KMS-11 (cell line): ENCODE measurements around the gene C19orf33.

Experiments
- H2AFZ ChIP-seq: fragments of 200-600 bp; sonication (generic); 2 replicates; pipeline ENCODE4 v1.6.1; 2016; ENCODE audit warnings: antibody characterized with exemption, mixed run types, low read depth
- H3K27ac ChIP-seq: fragments of 200-600 bp; sonication (generic); 2 replicates; pipeline ENCODE4 v1.6.1; 2016; ENCODE audit warnings: mild to moderate bottlenecking, mixed run types
- H3K27me3 ChIP-seq: fragments of 200-600 bp; sonication (generic); 2 replicates; pipeline ENCODE4 v1.6.1; 2017; ENCODE audit warnings: mild to moderate bottlenecking, low read depth, mixed run types, moderate library complexity; ENCODE audit not compliant: insufficient read depth
- H3K36me3 ChIP-seq: fragments of 200-600 bp; sonication (generic); 2 replicates; pipeline ENCODE4 v1.6.1; 2017; ENCODE audit warnings: mild to moderate bottlenecking, mixed run types; ENCODE audit not compliant: insufficient read depth
- H3K4me1 ChIP-seq: fragments of 200-600 bp; sonication (generic); 2 replicates; pipeline ENCODE4 v1.6.1; 2016; ENCODE audit warnings: mild to moderate bottlenecking, low read depth, mixed run types; ENCODE audit not compliant: poor library complexity, severe bottlenecking
- H3K4me2 ChIP-seq: fragments of 200-600 bp; sonication (generic); 2 replicates; pipeline ENCODE4 v1.7.0; 2016; ENCODE audit warnings: mild to moderate bottlenecking, mixed run types
- H3K4me3 ChIP-seq: fragments of 200-600 bp; sonication (generic); IDR thresholded peaks from 2 replicates; pipeline ENCODE4 v1.6.1; 2017; ENCODE audit warnings: low read depth, low read length, mixed read lengths; ENCODE audit not compliant: insufficient read depth
- H3K79me2 ChIP-seq: fragments of 200-600 bp; sonication (generic); 2 replicates; pipeline ENCODE4 v1.6.1; 2016; ENCODE audit warnings: low read depth, mixed run types; ENCODE audit not compliant: insufficient read depth
- H3K9ac ChIP-seq: fragments of 200-600 bp; sonication (generic); 2 replicates; pipeline ENCODE4 v1.6.1; 2016; ENCODE audit warnings: mild to moderate bottlenecking, mixed run types
- H4K20me1 ChIP-seq: fragments of 200-600 bp; sonication (generic); 2 replicates; pipeline ENCODE4 v1.6.1; 2016; ENCODE audit warnings: mild to moderate bottlenecking, mixed run types; ENCODE audit not compliant: insufficient read depth
- TF ChIP-seq, protein P1 (sequence below): fragments of 200-600 bp; sonication (generic); conservative IDR thresholded peaks from 2 replicates; pipeline ENCODE4 v1.6.1; 2017; ENCODE audit warnings: low read depth, mild to moderate bottlenecking, antibody characterized with exemption, low read length, moderate library complexity, mixed read lengths

Gene C19orf33

DNA sequence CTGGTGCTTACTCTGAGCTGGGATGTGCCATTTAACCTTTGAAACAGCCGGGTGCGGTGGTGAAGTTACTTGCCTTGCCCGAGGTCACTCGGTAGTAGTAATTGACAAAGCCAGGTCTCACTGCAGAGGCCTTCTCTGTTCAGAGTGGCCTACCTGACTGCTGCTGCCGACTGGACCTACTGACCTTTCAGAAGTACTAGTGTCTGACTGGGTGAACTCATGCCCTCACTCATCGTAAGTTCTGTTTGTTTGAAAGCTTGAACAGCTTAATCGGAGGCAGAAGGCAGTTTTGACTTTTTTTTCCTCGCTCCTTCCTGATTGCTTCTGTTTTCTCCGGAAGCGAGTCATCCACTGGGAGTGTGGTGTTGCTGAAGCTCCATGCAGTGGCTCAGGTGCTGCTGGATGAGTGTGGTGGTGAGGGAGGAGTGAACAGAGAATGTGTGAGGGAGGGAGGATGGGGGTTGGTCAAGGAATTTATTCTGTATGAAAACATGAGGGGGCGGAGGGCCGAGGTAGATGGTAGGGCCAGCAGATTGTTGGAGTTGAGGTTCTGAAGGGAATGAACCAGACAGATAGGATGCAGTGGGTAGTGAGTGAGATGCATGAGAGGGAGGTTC lies 37.0 kb upstream of the C19orf33 start:
- H3K4me3 ChIP-seq, result no peak overlapping the region
- H3K36me3 ChIP-seq, result no peaks in the 10 kb centered on the region
- H3K4me2 ChIP-seq, result no peak overlapping the region
- H4K20me1 ChIP-seq, result no peaks in the 10 kb centered on the region
- H3K27me3 ChIP-seq, result peaks cover 4% of the 10 kb centered on the region; the same call in 1 of the 2 replicates
- no peaks in the 10 kb centered on the region for H3K4me1 ChIP-seq
- H2AFZ ChIP-seq, result no peak overlapping the region
- TF ChIP-seq, protein P1, sequence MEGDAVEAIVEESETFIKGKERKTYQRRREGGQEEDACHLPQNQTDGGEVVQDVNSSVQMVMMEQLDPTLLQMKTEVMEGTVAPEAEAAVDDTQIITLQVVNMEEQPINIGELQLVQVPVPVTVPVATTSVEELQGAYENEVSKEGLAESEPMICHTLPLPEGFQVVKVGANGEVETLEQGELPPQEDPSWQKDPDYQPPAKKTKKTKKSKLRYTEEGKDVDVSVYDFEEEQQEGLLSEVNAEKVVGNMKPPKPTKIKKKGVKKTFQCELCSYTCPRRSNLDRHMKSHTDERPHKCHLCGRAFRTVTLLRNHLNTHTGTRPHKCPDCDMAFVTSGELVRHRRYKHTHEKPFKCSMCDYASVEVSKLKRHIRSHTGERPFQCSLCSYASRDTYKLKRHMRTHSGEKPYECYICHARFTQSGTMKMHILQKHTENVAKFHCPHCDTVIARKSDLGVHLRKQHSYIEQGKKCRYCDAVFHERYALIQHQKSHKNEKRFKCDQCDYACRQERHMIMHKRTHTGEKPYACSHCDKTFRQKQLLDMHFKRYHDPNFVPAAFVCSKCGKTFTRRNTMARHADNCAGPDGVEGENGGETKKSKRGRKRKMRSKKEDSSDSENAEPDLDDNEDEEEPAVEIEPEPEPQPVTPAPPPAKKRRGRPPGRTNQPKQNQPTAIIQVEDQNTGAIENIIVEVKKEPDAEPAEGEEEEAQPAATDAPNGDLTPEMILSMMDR, result no peak
- H3K9ac ChIP-seq, result no peak overlapping the region
- H3K27ac ChIP-seq, result no peak overlapping the region
- H3K79me2 ChIP-seq, result no peaks in the 10 kb centered on the region

DNA sequence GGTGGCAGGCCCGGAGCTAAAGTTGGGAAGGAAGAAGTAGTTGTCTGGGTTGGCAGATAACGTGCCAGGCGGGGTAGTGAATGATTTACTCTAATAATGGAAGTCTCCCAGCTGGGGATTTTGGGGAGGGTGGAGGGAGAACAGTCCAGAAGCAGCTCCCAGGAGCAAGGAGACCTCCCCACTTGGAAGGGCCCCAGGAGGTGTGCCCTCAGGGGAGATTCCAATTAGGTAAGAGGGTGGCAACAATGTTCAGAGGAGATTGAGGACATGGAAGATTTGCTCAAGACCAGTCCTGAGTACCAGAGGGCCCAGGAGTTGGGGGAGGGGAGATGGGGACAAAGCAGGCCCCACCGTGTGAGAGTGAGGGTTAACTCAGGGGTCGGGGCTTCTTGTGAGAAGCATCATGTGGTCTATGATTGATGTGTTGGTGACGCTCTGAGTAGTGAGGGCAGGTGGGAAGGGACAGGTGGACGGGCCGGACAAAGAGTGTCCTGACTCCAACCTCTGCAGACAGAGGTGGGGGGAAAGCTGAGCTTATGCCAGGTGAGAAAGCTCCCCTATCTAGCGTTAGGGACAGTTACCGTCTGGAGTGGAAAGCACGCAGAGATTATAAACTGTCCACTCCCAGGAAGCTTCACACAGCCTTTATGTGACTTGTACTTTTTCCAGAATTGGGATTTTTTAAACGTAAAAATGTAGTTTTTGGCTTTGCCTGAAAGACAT lies 36.1 kb upstream of the C19orf33 start:
- Histone ChIP-seq H3K4me2 (no peak overlapping the region), H3K4me3 (no peak overlapping the region), H3K4me1 (no peaks in the 10 kb centered on the region)

DNA sequence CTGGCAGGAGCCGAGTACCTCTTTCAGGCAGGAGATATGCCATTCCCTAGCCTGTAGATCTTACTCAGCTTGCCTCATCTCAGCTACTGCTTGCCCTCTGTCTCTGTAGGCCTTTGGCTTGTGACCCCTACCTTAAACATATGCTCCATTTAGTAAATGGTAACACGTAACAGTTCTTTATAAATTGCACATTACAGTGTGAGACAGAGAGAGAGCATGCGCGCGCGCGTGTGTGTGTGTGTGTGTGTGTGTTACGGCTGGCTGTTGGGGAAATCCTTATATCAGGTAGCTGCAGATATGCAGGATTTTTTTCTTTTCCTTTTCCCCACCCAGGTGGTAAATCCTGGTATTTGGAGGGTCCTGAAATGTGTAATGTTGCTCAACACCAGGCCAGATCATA lies 35.5 kb upstream of the C19orf33 start:
- H3K79me2 ChIP-seq, result no peaks in the 10 kb centered on the region
- H3K27me3 ChIP-seq, result peaks cover 4% of the 10 kb centered on the region; the same call in 1 of the 2 replicates
- H4K20me1 ChIP-seq, result no peaks in the 10 kb centered on the region
- H3K4me1 ChIP-seq, result no peaks in the 10 kb centered on the region
- H3K9ac ChIP-seq, result no peak overlapping the region
- H3K4me2 ChIP-seq, result no peak overlapping the region
- no peak overlapping the region for H2AFZ ChIP-seq
- no peak overlapping the region for H3K27ac ChIP-seq
- TF ChIP-seq, protein P1, result no peak
- H3K4me3 ChIP-seq, result no peak overlapping the region
- no peaks in the 10 kb centered on the region for H3K36me3 ChIP-seq

More for the DNA sequence above, 36.1 kb upstream of the C19orf33 start:
- Histone ChIP-seq H3K36me3 (no peaks in the 10 kb centered on the region), H3K9ac (no peak overlapping the region), H3K79me2 (no peaks in the 10 kb centered on the region), H3K27me3 (peaks cover 4% of the 10 kb centered on the region; the same call in 1 of the 2 replicates), H2AFZ (no peak overlapping the region), H4K20me1 (no peaks in the 10 kb centered on the region), H3K27ac (no peak overlapping the region)
- TF ChIP-seq, protein P1, result no peak

DNA sequence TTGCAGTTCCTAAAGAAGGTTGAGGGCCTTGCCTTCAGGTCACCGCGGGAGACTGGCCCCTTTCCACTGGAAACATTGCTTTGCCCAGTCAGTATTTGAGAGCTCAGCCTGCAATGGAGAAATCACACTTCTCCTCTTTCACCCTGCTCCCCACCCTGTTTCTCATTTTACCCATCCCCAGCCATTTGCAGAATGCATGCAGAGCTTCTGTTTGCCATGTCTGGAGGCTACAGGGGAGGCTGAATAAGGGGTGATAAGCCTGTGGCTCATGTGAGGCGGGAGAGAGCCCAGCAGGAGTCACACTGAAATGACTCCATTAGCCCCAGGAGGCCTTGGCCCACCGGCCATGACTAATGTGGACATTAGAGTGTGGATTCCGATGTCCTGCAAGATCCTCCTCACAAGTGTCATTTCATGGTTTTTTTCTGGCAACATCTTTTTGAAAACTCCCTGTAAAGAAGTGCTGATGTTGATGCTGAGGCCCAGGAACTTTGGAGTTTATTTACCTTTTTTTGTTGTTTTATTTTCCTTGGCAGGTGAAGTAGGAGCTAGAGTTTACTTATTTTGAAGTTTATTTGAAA lies 33.4 kb upstream of the C19orf33 start:
- Histone ChIP-seq H3K4me2 (no peak overlapping the region), H3K4me1 (no peaks in the 10 kb centered on the region), H2AFZ (no peak overlapping the region), H3K27ac (no peak overlapping the region), H4K20me1 (no peaks in the 10 kb centered on the region), H3K27me3 (peaks cover 4% of the 10 kb centered on the region; the same call in 1 of the 2 replicates), H3K4me3 (no peak overlapping the region), H3K79me2 (no peaks in the 10 kb centered on the region), H3K36me3 (no peaks in the 10 kb centered on the region), H3K9ac (no peak overlapping the region)
- TF ChIP-seq, protein P1, result no peak
